Measurements from ENCODE around the gene ACOX3. TPM values are rescaled to one million over a fixed set of nuclear protein-coding genes. Genes with fewer than 3 reads are reported as not detected.
"Not testable (repeated sequence)": the region's sequence is repeated elsewhere in the genome, so short reads cannot be mapped to it uniquely, and the experiment has no call there.

ACOX3 gene
- total and polyA plus RNA-seq, 2 of the 8 experiments (the other 6 are each of a cell fraction or from before 2014, with no cell fraction given): 2.5 to 9.9 TPM

GRCh38 chr4:8341691-8342090, 98.8 kb downstream of the ACOX3 start:
- Histone ChIP-seq H3K4me1 (replicated peaks in 1 of 4; ENCODE audit: control insufficient read depth in 3 of 4, insufficient read depth in 4 of 4, low read length in 3 of 4) (peaks cover 0 to 4% (median 2%) of the 10 kb centered on the region in 4 experiments; a peak in 3 of 7 replicates), H3K4ac (replicated peaks; ENCODE audit: insufficient read length, low read depth, low read length) (no peak overlapping the region), H3K27me3 (replicated peaks in 1 of 4; ENCODE audit: control insufficient read depth in 3 of 4, extremely low read depth in 1 of 4, insufficient read depth in 3 of 4, low read length in 3 of 4) (no peaks in the 10 kb centered on the region), H3K36me3 (ENCODE audit: control insufficient read depth in 2 of 4, insufficient read depth in 4 of 4, low read length in 3 of 4) (no peaks in the 10 kb centered on the region), H2AK5ac (ENCODE audit: low read depth, low read length) (no peak overlapping the region), H3K9me3 (ENCODE audit: insufficient read depth in 2 of 2, low read depth in 1 of 2, low read length in 1 of 2) (no peaks in the 10 kb centered on the region), H3K23ac (ENCODE audit: insufficient read length) (no peak overlapping the region), H2AFZ (ENCODE audit: low read length) (no peak overlapping the region), H4K8ac (ENCODE audit: extremely low read depth, insufficient read depth, low read length) (no peak overlapping the region), H3K27ac (ENCODE audit: low read depth, low read length) (no peak overlapping the region), H3K14ac (ENCODE audit: insufficient read length) (no peak overlapping the region), H3K4me2 (ENCODE audit: insufficient read depth in 1 of 2, low read depth in 2 of 2, low read length in 2 of 2) (no peak overlapping the region), H2BK120ac (replicated peaks; ENCODE audit: low read depth, low read length) (no peak overlapping the region), H4K91ac (replicated peaks; ENCODE audit: insufficient read length, low read length) (no peak overlapping the region), H2BK12ac (ENCODE audit: low read depth, low read length) (no peak overlapping the region), H2BK20ac (ENCODE audit: low read length) (no peak overlapping the region), H3K56ac (replicated peaks; ENCODE audit: insufficient read length, low read depth, low read length) (no peak overlapping the region), H3K23me2 (ENCODE audit: low read depth, low read length) (0 out of 2 replicates have a peak, but pooled peaks cover 1% of the 10 kb centered on the region), H4K5ac (ENCODE audit: insufficient read length, low read depth, low read length) (no peak overlapping the region), H2BK15ac (ENCODE audit: low read length) (no peak overlapping the region), H3K18ac (ENCODE audit: extremely low read depth, low read length) (no peak overlapping the region), H3K79me2 (ENCODE audit: control insufficient read depth in 1 of 2, insufficient read depth in 2 of 2, low read length in 2 of 2) (no peaks in the 10 kb centered on the region), H3K4me3 (ENCODE audit: extremely low read depth in 1 of 4, insufficient read depth in 2 of 4, low read depth in 3 of 4, low read length in 4 of 4) (no peak overlapping the region), H4K20me1 (replicated peaks in 1 of 2; ENCODE audit: control insufficient read depth in 1 of 2, insufficient read depth in 2 of 2, low read length in 2 of 2) (no peaks in the 10 kb centered on the region), H2BK5ac (ENCODE audit: low read depth, low read length) (no peak overlapping the region), H3K9ac (replicated peaks in 1 of 4; ENCODE audit: extremely low read depth in 1 of 4, low read depth in 3 of 4, low read length in 3 of 4) (no peak overlapping the region), H3K79me1 (ENCODE audit: low read depth, low read length) (no peaks in the 10 kb centered on the region)
- 90% methylated on average over 10 of the region's 10 CpGs; no CpG with 5 or more reads in 1 of the 2 experiments for WGBS, 2 experiments (ENCODE audit: extremely low coverage in 1 of 2, insufficient coverage in 1 of 2, insufficient read length in 1 of 2, insufficient replicate concordance in 2 of 2, low coverage in 1 of 2, low lambda C conversion rate in 2 of 2, missing lambda C conversion rate in 1 of 2)
- no peak for FAIRE-seq
- no peak for DNase-seq (ENCODE audit: low read depth in 1 of 2, low spot score in 2 of 2)
- ChIA-PET CTCF (ENCODE audit: partially characterized antibody) (interaction anchor here (0.6 to 5.7 kb wide), 16 partner anchors 9 to 1817 kb away, joined by 3 to 27 read pairs (median 6); no protein-coding TSS in a partner anchor), POLR2A (ENCODE audit: partially characterized antibody) (no interaction called here)
- no peak for TF ChIP-seq TBP (IDR thresholded peaks at IDR 0.05; ENCODE audit: low read depth, low read length)
- TF ChIP-seq CHD2 (IDR thresholded peaks at IDR 0.05; ENCODE audit: low read length): no peak

- H3K56ac ChIP-seq (replicated peaks; ENCODE audit: insufficient read length, low read depth, low read length); H3K9ac ChIP-seq (replicated peaks in 1 of 4; ENCODE audit: extremely low read depth in 1 of 4, low read depth in 3 of 4, low read length in 3 of 4); H2BK5ac ChIP-seq (ENCODE audit: low read depth, low read length); H3K18ac ChIP-seq (ENCODE audit: extremely low read depth, low read length); H3K27me3 ChIP-seq (replicated peaks in 1 of 4; ENCODE audit: control insufficient read depth in 3 of 4, extremely low read depth in 1 of 4, insufficient read depth in 3 of 4, low read length in 3 of 4); H3K79me2 ChIP-seq (ENCODE audit: control insufficient read depth in 1 of 2, insufficient read depth in 2 of 2, low read length in 2 of 2); H3K79me1 ChIP-seq (ENCODE audit: low read depth, low read length); H3K14ac ChIP-seq (ENCODE audit: insufficient read length); H3K27ac ChIP-seq (ENCODE audit: low read depth, low read length); H4K8ac ChIP-seq (ENCODE audit: extremely low read depth, insufficient read depth, low read length); H3K4ac ChIP-seq (replicated peaks; ENCODE audit: insufficient read length, low read depth, low read length); H3K4me1 ChIP-seq (replicated peaks in 1 of 4; ENCODE audit: control insufficient read depth in 3 of 4, insufficient read depth in 4 of 4, low read length in 3 of 4); POLR2A ChIA-PET (ENCODE audit: partially characterized antibody); H3K4me3 ChIP-seq (ENCODE audit: extremely low read depth in 1 of 4, insufficient read depth in 2 of 4, low read depth in 3 of 4, low read length in 4 of 4); H2AFZ ChIP-seq (ENCODE audit: low read length); H4K20me1 ChIP-seq (replicated peaks in 1 of 2; ENCODE audit: control insufficient read depth in 1 of 2, insufficient read depth in 2 of 2, low read length in 2 of 2); H3K4me2 ChIP-seq (ENCODE audit: insufficient read depth in 1 of 2, low read depth in 2 of 2, low read length in 2 of 2); DNase-seq (ENCODE audit: low read depth in 1 of 2, low spot score in 2 of 2); H3K9me3 ChIP-seq (ENCODE audit: insufficient read depth in 2 of 2, low read depth in 1 of 2, low read length in 1 of 2); H4K91ac ChIP-seq (replicated peaks; ENCODE audit: insufficient read length, low read length); H3K23ac ChIP-seq (ENCODE audit: insufficient read length); H4K5ac ChIP-seq (ENCODE audit: insufficient read length, low read depth, low read length); H2AK5ac ChIP-seq (ENCODE audit: low read depth, low read length); H2BK12ac ChIP-seq (ENCODE audit: low read depth, low read length); H3K23me2 ChIP-seq (ENCODE audit: low read depth, low read length); H2BK120ac ChIP-seq (replicated peaks; ENCODE audit: low read depth, low read length); FAIRE-seq; H2BK20ac ChIP-seq (ENCODE audit: low read length); H3K36me3 ChIP-seq (ENCODE audit: control insufficient read depth in 2 of 4, insufficient read depth in 4 of 4, low read length in 3 of 4); H2BK15ac ChIP-seq (ENCODE audit: low read length): not testable (repeated sequence)
- CTCF ChIA-PET (ENCODE audit: partially characterized antibody): interaction anchor here (1.2 to 5.7 kb wide), 7 partner anchors 9 to 165 kb away, joined by 3 to 27 read pairs (median 4); no protein-coding TSS in a partner anchor
- 79% methylated on average over 7 of the region's 7 CpGs; no CpG with 5 or more reads in 1 of the 2 experiments for WGBS, 2 experiments (ENCODE audit: extremely low coverage in 1 of 2, insufficient coverage in 1 of 2, insufficient read length in 1 of 2, insufficient replicate concordance in 2 of 2, low coverage in 1 of 2, low lambda C conversion rate in 2 of 2, missing lambda C conversion rate in 1 of 2)
These were observed 99.2 kb downstream of the ACOX3 start for GRCh38 chr4:8341281-8341680.
